T1000 (cell line): Measurements from ENCODE around the gene EPB41L2.

Experiments
- DNase-seq: peaks from one replicate; lab custom pipeline; 2025; ENCODE audit warnings: mixed read lengths; lab: John Stamatoyannopoulos, UW

Gene EPB41L2

GRCh38 chr6:131061751-131062119, 1.3 kb downstream of the EPB41L2 start:
- no peak for DNase-seq

DNA sequence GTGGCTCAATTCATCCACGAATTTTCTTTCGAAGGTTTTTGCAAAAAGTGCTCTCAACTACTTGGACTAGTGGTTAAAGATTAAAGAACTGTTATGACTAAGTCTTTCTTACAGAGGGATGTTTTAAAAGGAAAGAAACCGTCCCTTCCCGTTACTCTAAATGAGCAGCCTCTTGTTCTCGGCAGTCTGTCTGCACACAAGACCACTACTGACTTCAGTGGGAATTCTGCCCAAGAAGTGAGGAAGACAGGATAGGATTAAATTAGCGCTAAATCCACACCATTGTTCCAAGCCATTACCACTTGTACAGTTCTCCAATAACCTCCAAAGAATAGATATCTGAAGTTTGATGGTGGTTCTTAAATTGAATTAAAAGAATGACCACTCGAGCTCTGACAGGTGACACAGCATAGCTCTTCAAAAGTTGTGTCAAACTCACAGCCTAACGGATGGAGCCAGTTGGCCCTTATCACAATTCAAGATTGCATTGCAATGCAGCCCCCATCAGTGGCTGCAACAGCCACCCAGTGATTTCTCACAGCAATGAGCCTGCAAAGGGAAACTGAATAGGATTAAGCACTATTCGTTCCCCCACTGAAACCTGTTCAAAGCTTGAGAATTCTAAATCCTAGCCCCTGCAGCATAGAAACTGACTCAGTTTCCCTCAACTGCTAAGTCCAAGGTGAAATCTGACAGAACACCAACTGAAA, 1.8 kb downstream of the EPB41L2 start:
- DNase-seq, result no peak

GRCh38 chr6:131060311-131060710, 2.7 kb downstream of the EPB41L2 start:
- DNase-seq, result no peak

DNA sequence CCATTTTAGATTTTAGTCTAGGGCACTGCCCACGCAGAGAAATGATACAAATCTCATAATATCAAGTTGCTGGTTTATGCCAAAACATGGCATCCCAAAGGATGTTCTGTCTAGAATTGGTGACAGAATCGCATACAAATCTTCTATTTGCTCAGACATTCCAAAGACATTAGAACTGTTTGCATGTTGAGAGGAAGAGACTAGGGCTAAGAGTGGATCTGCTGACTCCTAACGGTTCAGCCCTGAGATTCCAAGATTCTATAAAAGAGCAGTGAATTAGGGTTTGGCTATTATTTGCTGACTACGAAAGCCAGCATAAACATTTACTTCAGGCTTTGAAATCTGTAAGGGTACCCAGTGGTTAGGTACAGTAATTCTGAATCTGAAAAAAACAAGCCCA, 3.6 kb downstream of the EPB41L2 start:
- no peak for DNase-seq

GRCh38 chr6:131058236-131058635, 4.8 kb downstream of the EPB41L2 start:
- no peak for DNase-seq

DNA sequence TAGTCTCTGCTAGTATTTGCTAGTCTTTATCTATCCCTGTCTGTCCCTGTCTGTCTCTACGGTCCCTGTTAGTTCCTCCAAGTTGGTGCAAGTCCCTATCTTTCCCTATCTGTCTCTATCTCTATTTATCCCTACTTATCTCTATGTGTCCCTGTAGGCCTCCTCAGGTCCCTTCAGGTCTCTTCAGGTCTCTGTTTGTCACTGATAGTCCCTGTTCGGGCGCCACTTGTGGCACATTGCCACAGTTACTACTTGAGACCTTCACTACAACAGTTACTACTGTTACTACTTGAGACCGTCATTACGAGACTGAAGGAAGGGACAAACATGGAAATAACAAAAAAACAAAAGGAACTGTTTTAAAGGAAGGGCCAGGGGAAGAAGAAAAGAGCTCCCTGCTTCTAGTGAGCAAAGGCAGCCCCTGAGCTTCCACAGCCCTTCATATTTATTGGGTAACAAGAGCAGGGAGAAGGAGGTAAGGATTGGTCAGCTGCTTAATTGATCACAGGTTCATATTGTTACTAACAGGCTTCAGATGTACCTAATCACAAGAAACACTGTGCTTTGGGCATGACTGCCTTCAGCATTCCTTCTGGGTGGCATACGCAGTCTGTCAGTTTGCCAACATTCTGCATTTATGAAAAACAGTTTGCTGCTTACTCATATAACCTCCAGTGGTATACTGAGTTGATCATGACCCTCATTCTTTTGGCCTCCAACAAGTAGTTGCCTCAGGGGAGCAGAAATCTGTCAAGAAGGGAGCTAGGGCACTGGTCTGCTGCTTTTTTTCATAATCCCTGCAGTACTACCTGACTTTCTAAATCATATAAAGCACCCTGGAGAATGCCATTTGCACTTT, 8.4 kb downstream of the EPB41L2 start:
- peak; percentile 61 for DNase-seq

DNA sequence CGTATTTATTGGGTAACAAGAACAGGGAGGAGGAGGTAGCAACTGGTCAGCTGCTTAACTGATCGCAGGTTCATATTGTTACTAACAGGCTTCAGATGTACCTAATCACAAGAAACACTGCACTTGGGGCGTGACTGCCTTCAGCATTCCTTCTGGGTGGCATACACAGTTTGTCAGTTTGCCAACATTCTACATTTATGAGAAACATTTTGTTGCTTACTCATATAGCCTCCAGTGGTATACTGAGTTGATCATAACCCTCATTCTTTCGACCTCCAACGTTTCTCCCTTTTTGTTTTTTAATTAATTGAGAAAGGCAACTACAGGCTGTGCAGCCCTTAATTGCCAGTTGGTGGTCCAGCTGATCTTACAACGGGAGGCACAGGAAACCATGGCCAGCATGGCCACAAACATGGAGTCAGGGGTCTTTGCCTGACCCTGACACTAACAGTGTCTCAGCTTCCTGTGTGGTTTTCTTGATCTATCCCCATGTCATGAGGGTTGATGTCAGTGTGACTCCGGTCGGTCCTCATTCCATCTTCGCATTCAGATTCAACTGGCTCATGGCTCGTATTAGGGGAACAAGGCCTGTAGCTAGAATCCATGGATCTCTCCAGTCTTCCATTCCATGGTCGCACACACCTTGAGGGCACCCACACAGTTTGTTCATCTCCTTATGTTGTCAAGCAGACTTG, 9.4 kb downstream of the EPB41L2 start:
- peak; percentile 62 for DNase-seq

DNA sequence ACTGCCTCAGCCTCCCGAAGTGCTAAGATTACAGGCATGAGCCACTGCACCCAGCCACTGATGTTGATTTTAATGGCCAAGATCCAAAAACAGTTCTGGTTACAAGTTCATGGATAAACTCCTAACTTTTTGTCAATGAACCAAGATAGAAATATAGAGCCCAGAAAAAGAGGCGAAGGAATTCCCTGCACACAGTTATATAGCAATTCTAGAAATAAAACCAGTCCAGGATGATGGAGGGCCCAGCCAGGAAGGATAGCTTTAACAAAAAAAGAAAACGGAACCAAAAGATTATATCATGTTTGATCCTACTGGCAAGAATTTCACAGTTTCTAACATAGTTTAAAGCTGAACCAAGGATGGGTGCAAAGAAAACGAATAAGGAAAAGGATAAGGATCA, 10.9 kb downstream of the EPB41L2 start:
- DNase-seq, result no peak

DNA sequence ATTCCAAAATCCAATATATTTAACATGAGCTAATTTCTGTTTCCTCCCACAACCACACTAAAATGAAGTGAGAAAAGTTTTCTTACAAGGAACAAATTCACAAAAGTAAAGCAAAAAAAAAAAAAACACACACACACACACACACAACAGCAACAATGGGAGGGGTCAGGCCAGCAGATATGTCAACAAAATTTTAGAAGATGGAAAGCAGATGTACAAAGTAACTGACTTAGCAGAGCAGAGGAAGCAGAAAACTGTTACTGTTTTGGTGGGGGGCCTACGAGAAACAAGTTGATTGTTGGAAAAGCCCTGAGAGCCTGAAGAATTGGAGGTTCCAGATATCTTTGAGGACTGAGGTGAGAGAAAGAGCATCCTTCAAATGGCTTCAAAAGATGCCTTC, 11.7 kb downstream of the EPB41L2 start:
- no peak for DNase-seq

DNA sequence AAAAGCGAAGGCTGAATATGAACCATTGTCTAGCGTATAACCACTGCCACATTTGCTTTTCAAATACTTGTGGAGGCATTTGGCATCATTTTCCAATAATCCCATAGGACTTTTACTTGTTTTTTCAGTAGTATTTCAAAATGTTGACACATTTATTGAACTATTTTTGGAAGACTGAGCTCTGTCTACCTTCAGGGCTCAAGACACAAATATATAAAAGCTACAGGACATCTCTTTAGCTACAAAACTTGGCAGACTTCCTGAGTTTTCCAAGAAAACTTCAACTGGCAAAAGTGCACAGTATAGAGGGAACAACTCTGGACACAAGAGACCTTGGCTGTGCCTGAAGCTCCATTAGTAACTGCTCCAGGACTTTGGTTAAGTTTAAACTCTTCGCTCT, 13.4 kb downstream of the EPB41L2 start:
- DNase-seq, result no peak

DNA sequence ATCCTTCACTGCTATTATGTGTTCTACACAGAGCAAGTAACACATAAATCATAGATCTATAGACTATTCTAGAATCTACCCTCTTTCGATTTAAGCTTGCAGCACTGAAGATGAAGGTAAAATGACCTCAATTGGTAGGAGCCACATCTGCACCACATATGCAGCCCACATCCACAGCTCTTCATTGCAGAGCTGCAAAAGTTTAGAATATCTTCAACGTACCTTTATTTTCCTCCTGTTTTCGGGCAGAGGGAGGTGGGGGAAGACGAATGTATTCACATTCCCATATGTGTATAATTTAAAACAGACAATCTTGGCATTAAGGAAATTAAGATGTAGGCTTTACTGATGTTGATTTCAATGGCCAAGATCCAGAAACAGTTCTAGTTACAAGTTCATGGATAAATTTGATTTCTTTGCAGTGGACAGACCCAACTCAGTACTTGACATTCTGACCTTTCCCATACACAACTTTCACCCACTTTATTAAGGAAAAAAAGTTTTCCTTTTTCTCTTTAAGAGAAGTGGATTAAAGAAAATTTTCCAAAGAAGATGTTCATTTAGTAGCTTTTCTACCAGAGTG, 14.0 kb downstream of the EPB41L2 start:
- DNase-seq, result no peak

DNA sequence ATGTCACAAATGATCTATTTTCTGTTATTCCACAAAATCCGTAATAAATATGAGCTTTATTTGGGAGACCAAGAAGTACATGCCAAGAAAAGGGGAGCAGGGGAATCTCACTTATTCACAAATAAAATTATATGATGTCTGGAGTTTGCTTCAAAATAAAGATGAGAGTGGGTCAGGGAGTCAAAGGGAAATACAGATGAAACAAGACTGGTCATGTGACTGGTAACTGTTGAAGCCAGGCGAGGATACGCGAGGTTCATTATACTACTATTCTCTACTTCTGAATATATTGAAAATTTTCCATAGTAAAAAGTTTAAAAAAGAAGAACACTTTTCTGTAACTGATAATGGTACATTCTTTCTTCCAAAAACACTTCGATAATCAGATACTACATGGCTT, 14.6 kb downstream of the EPB41L2 start:
- no peak for DNase-seq

GRCh38 chr6:131045139-131045538, 17.9 kb downstream of the EPB41L2 start:
- DNase-seq, result no peak

- no peak for DNase-seq
Observed at GRCh38 chr6:131043902-131044447, 19.1 kb downstream of the EPB41L2 start.

DNA sequence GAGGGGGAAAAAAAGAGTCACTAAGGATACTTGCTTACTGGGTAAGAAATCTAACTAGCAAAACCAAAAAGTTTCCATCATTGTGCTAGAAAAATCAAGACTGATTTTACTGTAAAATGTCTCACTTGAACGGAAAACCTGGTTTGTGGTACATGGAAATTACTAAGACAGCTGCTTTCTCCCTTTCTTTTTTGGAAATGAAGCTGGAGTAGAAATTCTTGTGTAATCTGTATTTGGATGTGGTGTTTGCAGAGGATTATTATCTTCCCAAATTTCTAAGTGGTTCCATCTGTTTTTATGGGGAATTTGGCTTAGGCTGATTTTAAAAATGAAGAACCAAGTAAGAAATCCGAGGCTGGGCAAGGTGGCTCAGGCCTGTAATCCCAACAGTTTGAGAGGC, 20.4 kb downstream of the EPB41L2 start:
- DNase-seq, result no peak

GRCh38 chr6:131041814-131042213, 21.2 kb downstream of the EPB41L2 start:
- no peak for DNase-seq

GRCh38 chr6:131040866-131041265, 22.2 kb downstream of the EPB41L2 start:
- no peak for DNase-seq

- no peak for DNase-seq
Observed at GRCh38 chr6:131039345-131039680, 23.7 kb downstream of the EPB41L2 start.

GRCh38 chr6:131038597-131039344, 24.3 kb downstream of the EPB41L2 start:
- DNase-seq, result no peak

- DNase-seq, result no peak
Observed at GRCh38 chr6:131037194-131037897, 25.7 kb downstream of the EPB41L2 start.

- DNase-seq, result no peak
Observed at GRCh38 chr6:131036601-131037000, 26.4 kb downstream of the EPB41L2 start.
